SIG-M5 treated with dmso at 0.1 percent for 504 hours (cell line): ENCODE results near the gene CEP135.
A peak's percentile ranks its signal among the peaks of the same experiment; 100 is the strongest.
"Not testable (repeated sequence)": the region's sequence is repeated elsewhere in the genome, so short reads cannot be mapped to it uniquely, and the experiment has no call there.

Source experiments
- DNase-seq: peaks from one replicate; lab custom pipeline; 2025; ENCODE audit not compliant: unreplicated experiment; lab: John Stamatoyannopoulos, UW

CEP135 gene, protein sequence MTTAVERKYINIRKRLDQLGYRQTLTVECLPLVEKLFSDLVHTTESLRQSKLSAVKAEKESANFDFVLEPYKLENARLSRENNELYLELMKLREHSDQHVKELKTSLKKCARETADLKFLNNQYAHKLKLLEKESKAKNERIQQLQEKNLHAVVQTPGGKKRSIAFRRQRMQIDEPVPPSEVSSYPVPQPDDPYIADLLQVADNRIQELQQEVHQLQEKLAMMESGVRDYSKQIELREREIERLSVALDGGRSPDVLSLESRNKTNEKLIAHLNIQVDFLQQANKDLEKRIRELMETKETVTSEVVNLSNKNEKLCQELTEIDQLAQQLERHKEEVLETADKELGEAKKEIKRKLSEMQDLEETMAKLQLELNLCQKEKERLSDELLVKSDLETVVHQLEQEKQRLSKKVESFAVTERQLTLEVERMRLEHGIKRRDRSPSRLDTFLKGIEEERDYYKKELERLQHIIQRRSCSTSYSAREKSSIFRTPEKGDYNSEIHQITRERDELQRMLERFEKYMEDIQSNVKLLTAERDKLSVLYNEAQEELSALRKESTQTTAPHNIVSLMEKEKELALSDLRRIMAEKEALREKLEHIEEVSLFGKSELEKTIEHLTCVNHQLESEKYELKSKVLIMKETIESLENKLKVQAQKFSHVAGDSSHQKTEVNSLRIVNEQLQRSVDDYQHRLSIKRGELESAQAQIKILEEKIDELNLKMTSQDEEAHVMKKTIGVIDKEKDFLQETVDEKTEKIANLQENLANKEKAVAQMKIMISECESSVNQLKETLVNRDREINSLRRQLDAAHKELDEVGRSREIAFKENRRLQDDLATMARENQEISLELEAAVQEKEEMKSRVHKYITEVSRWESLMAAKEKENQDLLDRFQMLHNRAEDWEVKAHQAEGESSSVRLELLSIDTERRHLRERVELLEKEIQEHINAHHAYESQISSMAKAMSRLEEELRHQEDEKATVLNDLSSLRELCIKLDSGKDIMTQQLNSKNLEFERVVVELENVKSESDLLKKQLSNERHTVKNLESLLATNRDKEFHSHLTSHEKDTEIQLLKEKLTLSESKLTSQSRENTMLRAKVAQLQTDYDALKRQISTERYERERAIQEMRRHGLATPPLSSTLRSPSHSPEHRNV

DNA sequence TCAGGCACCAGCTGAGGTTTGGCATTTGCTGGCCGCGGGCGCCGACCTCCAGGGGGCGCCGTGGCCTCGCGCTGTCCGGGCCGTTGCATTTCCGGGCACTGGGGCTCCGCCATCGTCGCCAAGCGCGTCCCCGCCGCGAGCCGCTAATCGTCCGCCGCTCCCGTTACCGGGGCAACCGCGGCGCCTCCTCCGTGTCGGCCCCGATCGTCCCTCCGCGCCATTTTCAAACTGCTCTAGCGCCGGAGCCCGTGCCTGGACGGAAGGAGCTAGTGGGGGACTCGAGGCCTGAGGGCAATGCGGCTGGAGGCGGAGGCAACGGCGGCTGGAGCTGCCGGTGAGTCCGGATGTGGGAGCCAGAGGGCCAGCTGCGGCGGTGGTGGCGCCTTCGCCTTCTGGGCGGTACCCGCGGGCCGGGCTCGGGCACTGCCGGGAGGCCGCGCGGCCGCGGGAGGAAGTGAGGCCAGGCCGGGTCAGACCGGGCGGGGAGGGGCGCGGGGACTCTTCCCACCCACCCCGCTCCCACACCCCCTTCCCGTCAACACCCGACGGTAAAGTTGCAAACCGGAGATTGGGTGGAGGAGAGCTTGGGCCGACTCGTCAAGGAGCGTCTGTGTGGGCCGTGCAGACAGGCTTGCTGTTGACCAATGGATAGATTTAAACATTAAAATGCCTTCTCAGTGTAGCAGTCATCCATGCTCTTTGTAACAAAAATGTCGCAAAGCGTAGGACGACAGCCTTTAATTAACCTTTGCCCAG, at the start of gene CEP135:
TSS of gene CEP135 (plus strand) at position 220 of the 756 bp plus-strand sequence. CDS start 3,186 bp downstream, outside the sequence.
- DNase-seq, result peak; percentile 75

DNA sequence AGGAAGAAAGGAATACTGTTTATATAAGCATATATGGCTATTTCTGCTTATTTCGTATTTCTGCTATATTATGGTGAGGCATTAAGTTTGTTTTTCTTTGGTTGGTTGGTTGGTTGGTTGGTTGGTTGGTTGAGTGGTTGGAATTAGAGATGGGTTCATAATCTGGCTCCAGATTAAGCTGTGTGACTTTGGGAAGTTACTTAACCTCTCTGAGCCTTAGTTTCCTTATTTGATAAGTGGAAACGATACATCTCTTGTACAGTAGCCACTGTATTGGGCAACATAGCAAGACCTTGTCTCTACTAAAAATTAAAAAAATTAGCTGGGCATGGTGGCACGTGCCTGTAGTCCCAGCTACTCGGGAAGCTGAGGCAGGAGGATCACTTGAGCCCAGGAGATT, 46.1 kb upstream of the CEP135 start:
- DNase-seq, result no peak

DNA sequence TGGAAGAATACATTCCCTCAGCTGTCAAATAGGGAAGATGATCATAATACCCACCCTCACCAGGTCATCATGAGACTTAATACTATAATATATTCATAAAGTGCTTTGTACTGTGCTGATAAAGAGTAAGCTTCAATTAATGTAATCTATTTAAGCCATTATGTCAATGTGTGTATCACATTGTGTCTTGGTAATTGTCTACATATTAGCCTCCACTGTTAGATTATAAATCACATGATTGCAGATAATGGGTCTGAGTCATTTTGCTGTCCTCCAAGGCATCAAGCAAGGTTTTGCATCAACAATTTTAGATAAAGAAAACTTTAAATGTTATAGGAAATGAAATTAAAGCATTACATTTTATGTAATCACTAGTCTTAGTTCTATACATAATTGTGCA, 45.2 kb upstream of the CEP135 start:
- DNase-seq, result no peak

DNA sequence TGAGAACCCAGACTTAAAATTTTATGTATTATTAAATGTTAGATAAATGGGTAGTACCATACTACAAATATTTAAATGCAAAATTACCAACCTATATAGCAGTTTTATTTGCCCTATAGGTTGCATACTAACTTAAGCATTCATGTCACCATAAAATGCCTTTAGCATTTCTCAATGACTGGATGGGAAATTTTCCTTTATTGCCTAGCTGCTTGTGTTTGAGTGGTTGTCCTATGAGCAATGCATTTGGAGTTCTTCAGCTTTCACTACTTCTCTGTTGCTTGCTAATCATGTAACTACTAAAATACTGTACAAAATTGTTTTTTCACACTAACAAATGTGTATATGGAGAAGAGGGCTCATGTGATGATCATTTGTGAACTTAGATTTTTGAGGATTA, 44.2 kb upstream of the CEP135 start:
- DNase-seq, result no peak

DNA sequence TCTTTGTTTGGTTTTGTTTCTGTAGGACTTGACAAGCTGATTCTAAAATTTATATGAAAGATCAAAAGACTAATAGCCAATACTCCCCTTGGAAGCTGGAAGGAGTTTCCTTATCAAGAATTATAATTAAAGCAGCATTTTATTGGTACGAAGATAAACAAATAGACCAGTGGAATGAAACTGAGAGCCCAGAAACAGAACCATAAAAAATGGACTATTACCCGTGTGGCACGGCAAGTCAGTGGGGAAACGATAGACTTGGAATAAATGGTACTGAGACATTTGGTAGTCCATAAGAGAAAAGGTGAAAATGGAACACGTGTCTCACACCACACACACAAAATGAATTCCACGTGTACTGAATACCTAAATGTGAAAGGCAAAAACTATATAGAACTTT, 42.4 kb upstream of the CEP135 start:
- DNase-seq, result no peak

DNA sequence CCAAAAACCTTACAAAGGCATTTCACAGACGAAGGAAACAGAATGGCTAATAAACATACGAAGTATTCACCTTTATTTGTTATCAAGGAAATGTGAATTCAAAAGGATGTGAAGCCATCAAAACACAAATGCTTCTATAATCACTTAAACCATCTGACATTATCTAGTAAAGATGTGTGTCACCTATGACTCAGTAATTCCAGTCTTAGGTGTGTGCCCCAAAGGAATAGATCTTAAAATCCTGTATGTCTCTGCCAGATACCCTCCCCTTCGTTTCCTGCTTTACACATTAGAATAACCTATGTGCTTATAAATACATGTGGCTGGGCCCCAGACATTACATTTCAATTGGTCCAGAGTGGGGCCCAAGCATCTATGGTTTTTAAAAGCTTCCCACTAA, 41.8 kb upstream of the CEP135 start:
- DNase-seq, result no peak

DNA sequence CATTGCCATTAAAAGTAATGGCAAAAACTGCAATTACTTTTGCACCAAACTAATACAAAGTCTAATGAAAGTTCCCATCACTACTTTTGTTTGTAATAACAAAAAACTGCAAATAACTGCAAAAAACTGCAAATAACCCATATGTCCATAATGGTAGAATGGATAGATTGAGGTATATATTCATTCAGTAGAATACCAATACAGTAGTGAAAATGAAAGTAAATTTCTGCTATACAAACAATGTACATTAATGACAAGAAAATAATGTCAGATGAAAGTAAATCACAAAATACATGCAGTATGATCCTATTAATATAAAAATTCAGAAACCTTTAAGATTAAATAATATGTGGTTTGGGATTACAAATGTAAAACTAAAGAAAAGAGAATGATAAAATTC, 41.3 kb upstream of the CEP135 start:
- DNase-seq, result no peak

DNA sequence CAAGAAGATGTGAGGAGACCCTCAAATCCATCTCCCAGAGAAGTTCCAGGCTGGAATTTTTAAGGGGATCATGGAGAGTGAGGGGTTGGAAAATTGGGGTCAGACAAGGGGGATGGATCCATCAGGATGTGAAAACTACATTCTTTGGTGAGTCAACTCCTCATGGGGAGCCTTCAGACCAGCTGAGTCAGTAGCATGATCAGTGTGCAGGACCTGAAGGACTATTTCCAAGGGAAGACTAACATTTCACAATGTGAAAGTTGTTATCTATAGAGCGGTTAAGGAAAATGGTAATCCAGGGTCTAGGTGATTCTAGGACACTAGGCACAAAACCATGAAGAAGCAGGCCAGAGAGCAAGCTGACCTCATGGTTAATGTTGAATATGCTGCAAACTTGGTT, 38.6 kb upstream of the CEP135 start:
- DNase-seq, result no peak

DNA sequence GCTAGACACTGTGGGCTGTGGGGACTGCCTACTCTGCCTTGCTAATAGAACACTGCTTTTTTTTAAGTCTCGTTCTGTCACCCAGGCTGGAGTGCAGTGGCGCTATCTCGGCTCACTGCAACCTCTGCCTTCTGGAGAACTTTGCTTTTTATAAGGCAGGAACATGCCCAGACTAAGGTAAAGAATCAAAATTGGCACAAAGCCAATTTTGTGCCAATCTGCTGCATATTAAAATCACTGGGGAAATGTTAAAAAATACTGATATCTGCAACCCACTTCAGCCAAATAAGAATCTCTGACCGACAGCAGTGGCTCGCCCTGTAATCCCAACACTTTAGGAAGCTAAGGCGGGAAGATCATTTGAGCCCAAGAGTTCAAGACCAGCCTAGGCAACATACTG, 36.5 kb upstream of the CEP135 start:
- no peak for DNase-seq

DNA sequence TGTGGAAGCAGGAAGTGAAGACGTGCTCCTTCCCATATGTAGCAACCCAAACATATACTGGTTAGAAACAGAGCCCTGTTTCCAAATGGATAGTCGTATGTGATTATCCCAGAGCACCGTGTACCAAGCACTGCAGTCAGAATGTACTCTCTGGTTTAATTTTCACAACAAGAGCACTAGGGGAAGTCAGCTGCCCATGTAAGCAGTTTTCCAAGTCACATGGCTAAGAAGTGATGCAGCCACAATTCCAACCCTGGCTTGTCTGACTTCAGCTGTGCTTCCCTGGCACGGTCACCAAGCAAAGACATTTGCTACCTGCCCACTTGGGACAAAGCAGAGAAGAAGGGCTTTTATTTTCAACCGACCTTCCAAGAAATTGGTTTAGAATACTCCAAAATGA, 28.2 kb upstream of the CEP135 start:
- no peak for DNase-seq

DNA sequence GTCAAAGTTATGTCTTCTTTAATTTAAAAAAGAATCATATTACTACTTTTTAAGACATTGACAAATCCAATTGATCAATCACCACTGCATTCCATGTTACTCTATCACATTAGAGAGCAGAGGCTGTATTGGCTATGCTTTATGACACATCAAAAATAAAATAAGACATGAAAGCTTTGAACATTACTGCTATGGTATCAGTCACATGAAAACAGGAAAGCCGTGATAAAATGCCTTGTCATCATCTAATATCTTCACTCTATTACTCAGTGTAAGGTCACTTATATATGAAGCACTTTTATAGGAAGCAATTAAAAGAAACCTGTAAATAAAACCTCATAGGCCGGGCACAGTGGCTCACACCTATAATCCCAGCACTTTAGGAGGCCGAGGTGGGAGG, 27.7 kb upstream of the CEP135 start:
- DNase-seq, result no peak

DNA sequence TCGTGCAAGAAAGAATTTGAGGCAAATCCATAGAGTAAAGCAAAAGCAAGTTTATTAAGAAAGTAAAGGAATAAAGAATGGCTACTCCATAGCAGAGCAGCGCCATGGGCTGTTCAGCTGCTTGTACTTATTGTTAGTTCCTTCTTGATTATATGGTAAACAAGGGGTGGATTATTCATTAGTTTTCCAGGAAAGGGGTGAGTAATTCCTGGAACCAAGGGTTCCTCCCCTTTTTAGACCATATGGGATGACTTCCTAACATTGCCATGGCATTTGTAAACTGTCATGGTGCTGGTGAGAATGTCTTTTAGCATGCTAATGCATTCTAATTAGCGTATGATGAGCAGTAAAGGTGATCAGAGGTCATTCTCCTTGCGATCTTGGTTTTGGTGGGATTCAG, 23.5 kb upstream of the CEP135 start:
- DNase-seq, result no peak

DNA sequence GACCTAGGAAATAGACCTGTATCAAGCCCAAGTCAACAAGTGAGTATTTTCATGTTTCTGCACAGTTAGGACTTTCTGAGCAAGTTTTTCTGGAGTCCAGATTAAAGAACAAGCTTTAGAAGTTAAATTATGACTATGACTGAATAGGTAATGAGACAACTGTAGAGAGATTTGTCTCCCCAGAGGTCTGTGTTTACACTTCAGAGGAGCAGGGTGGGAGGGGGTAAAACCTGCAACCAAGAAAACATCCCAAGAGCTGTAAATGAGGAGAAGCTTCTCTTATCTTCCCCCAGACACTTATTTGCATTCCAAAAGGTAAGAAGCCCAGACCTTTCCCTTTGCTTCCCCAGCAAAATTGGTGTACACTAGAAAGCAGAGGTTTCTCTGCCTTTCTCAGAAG, 22.1 kb upstream of the CEP135 start:
- no peak for DNase-seq

DNA sequence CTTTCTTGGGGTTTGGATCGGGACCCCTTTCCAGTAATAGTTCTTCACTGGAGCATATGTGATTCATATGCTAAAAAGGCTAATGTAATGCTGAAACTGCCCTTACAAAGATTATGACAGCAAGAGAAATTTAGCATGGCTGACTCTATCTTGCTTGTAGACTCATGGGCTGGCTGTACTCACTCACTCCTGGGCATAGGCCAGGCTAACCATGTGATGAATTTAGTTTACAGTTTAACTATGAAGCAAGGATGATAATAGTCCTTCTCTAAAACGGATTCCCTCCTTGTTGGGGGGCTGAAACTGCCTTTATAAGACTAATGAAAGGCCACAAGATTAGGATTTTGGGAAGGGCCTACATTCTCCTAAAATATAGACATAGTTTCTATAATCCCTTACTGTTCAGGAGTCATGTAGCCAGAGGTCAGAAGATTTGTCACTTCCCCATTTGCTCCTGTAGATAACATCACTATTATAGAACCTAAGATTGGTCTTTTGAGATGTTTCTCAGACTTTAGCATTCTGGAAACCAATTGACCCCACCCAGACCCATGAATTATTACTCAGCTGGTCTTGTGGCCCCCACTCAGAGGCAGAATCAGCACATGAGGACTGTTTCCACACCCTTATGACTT, 20.8 kb upstream of the CEP135 start:
- DNase-seq, result no peak

DNA sequence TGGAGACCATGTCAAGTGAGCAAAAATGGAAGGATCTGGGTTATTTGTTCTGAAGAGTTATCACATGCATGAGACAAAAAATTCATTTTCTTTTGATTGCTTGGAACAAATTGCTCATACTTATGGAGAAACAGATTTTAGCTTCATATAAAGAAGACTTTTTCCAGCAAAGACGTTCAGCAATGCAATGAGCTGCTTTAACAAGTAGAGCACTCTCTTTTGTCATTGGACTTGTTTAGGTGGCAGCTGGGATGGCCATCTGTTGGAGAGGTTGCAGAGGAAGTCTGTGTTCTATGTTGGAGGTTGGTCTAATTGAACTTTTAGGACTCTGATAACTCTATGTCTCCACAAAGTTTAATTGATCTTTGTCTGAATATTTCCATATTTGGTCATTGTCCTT, 19.9 kb upstream of the CEP135 start:
- no peak for DNase-seq

DNA sequence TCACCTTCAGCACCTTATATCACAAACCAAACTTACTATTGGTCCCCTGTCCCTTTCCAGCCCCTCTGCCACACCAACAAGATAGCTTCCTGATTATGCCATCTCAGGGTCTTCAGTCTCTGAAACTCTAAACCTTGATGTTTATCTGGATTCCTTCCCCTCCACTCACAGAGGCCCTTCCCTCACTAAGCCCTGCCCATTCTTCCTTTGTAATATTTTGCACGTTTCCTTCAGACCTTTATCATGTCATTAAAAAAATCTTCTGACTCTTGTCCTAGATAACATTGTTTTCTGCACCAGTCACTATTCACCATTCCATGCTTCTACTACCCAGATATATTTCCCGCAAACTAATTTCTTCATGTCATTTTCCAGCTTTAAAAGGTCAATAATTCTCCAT, 17.7 kb upstream of the CEP135 start:
- no peak for DNase-seq

DNA sequence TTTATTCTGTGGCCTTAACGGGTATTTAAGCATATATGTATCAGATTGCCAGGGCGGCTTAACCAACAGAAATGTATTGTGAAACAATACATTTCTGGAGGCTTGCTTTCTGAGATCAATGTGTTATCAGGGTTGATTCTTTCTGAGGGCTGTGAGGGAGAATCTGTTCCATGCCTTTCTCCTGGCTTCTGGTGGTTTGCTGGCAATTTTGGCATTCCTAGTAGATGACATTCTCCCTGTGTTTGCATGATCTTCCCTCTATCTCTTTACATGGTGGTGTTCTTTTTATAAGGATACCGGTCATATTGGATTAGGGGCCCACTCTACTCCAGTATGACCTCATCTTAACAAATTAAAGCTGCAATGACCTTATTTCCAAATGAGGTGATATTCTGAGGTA, 16.9 kb upstream of the CEP135 start:
- DNase-seq, result no peak

DNA sequence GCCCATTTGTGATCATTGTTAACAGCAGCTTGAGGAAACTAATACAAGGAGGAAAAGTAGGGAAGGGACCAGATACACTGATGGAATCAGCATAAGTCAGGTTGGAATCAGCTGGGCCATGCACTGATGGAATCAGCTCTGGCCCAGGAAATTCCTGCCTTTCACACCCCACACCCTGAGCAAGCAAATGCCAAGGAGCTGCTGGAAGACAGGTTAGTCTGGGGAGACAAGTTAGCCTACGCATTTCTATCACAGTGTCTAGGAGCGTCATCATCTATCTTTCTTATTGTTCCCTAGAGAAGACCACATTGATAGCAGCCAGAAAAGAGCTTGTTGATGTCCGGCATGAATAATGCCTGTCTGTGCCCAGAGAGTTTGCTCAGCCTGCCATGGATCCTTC, 16.2 kb upstream of the CEP135 start:
- no peak for DNase-seq

DNA sequence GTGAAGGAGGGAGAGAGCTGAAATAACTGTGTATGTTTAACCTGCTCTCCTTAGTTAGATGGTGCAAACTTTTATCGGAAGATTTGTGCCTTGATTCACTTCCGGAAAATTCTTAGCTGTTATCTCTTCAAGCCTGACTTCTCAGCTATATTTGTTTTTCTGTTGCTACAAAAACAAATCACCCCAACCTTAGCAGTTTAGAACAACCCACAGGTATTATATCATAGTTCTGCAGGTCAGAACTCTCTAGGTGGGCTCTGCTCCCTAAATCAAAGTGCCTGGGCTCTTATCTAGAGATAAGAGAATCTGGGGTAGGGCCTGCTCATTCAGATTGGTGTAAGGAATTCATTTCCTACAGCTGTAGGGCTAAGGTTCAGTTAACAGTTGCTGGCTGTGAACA, 15.1 kb upstream of the CEP135 start:
- DNase-seq, result no peak

DNA sequence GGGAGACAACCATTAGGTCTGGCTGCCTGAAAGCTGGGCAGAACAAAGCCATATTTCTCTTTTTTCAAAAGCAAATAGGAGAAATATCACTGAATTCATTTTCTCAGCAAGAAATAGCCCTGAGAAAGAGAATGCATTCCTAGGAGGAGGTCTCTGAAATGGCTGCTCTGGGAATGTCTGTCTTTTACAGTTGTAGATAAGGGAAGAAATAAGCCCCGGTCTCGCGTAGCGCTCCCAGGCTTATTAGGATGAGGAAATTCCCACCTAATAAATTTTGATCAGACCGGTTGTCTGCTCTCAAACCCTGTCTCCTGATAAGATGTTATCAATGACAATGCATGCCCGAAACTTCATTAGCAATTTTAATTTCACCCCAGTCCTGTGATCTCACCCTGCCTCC, 12.8 kb upstream of the CEP135 start:
- not testable (repeated sequence) for DNase-seq

DNA sequence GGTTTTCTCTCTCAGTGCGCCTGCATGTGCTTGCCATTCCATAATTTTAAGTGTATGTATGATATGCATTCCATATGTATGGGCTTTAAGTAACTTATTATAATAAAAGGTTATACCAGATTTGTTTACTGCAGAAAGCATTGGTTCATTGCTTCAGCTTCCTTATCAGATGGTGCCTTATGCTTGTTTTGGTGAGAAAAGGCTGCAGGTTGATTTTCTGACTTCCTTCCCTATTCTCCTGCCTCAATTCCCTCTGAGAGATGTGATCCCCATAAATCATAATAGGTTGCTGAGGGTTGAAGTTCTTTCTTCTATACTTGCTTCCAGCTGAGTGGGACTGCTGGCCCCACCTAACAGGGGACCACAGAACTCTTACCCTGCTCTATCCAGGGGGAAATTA, 10.3 kb upstream of the CEP135 start:
- no peak for DNase-seq
